ENCODE measurements around the gene ACRBP. TPM values are rescaled to one million over a fixed set of nuclear protein-coding genes. Genes with fewer than 3 reads are reported as not detected.

The ACRBP gene
- total RNA-seq, 1 experiment from 2014 or later, result 1.3 TPM

GRCh38 chr12:6691473-6691872, 44.2 kb upstream of the ACRBP start:
- no peak overlapping the region for H3K27ac ChIP-seq (ENCODE audit: insufficient read length, low read depth, low read length)
- H3K9ac ChIP-seq (ENCODE audit: extremely low read depth, insufficient read length, low read length), result no peak overlapping the region
- peaks cover 8% of the 10 kb centered on the region for H3K23me2 ChIP-seq (ENCODE audit: insufficient read length, low read depth, low read length, poor library complexity, severe bottlenecking)
- peaks cover 19% of the 10 kb centered on the region; the same call in 1 of the 2 replicates for H3K79me2 ChIP-seq (ENCODE audit: insufficient read depth, low read length)
- H3K4me2 ChIP-seq (ENCODE audit: insufficient read depth, insufficient read length, low read length), result no peak overlapping the region
- no peak overlapping the region for H3T11ph ChIP-seq (ENCODE audit: low read length)
- no peak overlapping the region for H2BK120ac ChIP-seq (ENCODE audit: low read depth, low read length, poor library complexity, severe bottlenecking)
- H3K36me3 Mint-ChIP-seq (ENCODE audit: insufficient read depth in 1 of 3, low read depth in 3 of 3), result peaks cover 5 to 21% (median 6%) of the 10 kb centered on the region in 3 experiments; a peak in 6 of 7 replicates
- H3K4me3 Mint-ChIP-seq, result no peak overlapping the region; a peak in 2 of 5 replicates
- H2AFZ ChIP-seq (ENCODE audit: low read length), result no peak overlapping the region
- no peak overlapping the region for H3K27ac Mint-ChIP-seq
- H3K79me1 ChIP-seq (ENCODE audit: insufficient read depth, low read depth, low read length, poor library complexity, severe bottlenecking), result peaks cover 3% of the 10 kb centered on the region
- no peak overlapping the region for H3K14ac ChIP-seq (ENCODE audit: insufficient read depth, low read length)
- no peak overlapping the region for H2BK12ac ChIP-seq (ENCODE audit: insufficient read length, low read depth, low read length)
- H3K9me3 ChIP-seq (ENCODE audit: control insufficient read depth, low read depth, low read length), result no peaks in the 10 kb centered on the region
- no peak overlapping the region for H2BK20ac ChIP-seq (ENCODE audit: low read depth, low read length, poor library complexity, severe bottlenecking)
- no peaks in the 10 kb centered on the region for H4K20me1 ChIP-seq (ENCODE audit: control insufficient read depth, insufficient read depth, insufficient read length)
- TF ChIP-seq CTCF (conservative IDR thresholded peaks at IDR 0.05), result no peak
- no peak overlapping the region for H2BK5ac ChIP-seq (ENCODE audit: insufficient read length, low read length)
- DNase-seq, result no peak
- H3K56ac ChIP-seq (ENCODE audit: insufficient read length, low read depth, low read length), result no peak overlapping the region
- no peaks in the 10 kb centered on the region for H3K4me1 ChIP-seq (ENCODE audit: insufficient read depth, low read length)
- H3K18ac ChIP-seq (ENCODE audit: insufficient read length, low read depth, low read length), result no peak overlapping the region
- WGBS (ENCODE audit: extremely low coverage, insufficient read length, low lambda C conversion rate), result no CpG with 5 or more reads among the region's 4 CpGs
- H3K9me3 Mint-ChIP-seq, result no peaks in the 10 kb centered on the region
- no peak overlapping the region for H4K5ac ChIP-seq (ENCODE audit: insufficient read length, low read depth, low read length)
- no peak overlapping the region for H4K8ac ChIP-seq (replicated peaks; ENCODE audit: insufficient read length, low read depth, low read length)
- H3K27me3 ChIP-seq (ENCODE audit: insufficient read depth, low read length), result no peaks in the 10 kb centered on the region
- H2BK15ac ChIP-seq (ENCODE audit: low read depth, low read length), result no peak overlapping the region
- no peak overlapping the region for H2AK5ac ChIP-seq (ENCODE audit: insufficient read length, low read length)
- no peak overlapping the region for H4K91ac ChIP-seq (ENCODE audit: insufficient read length, low read depth, low read length)
- H3K4me1 Mint-ChIP-seq, result peaks cover 14 to 25% of the 10 kb centered on the region in 2 experiments
- H3K27me3 Mint-ChIP-seq (ENCODE audit: low read depth), result peaks cover 7% of the 10 kb centered on the region
- H3K4ac ChIP-seq (ENCODE audit: low read depth, low read length), result no peak overlapping the region
- H3K23ac ChIP-seq (ENCODE audit: insufficient read length, low read depth, low read length), result no peak overlapping the region
